Endothelial cell of umbilical vein (primary cell): ENCODE data around the gene RAB36.

Source experiments
- EZH2 ChIP-seq: IDR thresholded peaks from 2 replicates; pipeline ENCODE4 v1.6.1; 2012; ENCODE audit warnings: borderline replicate concordance, low read depth, mild to moderate bottlenecking, moderate library complexity, low read length, inconsistent platforms; ENCODE audit not compliant: severe bottlenecking
- GATA2 ChIP-seq: IDR thresholded peaks from 2 replicates; pipeline ENCODE4 v1.7.0; 2011; ENCODE audit warnings: low read depth, mild to moderate bottlenecking, moderate library complexity, mixed read lengths, low read length; ENCODE audit not compliant: insufficient read length, insufficient read depth
- POLR2A ChIP-seq: IDR thresholded peaks from 2 replicates; pipeline ENCODE4 v1.6.1; 2012; ENCODE audit warnings: low read depth, mild to moderate bottlenecking, control low read depth, low read length
- TF ChIP-seq, protein P1 (sequence below), 2 donors: IDR thresholded peaks; 1 replicate in 1 of 2; 2 replicates in 1 of 2; pipeline ENCODE4 v1.5.1; 2011; ENCODE audit warnings: low read length in 2 of 2, mild to moderate bottlenecking in 2 of 2, moderate library complexity in 2 of 2, control low read depth in 1 of 2, inconsistent platforms in 1 of 2, low read depth in 1 of 2; ENCODE audit not compliant: insufficient read depth in 1 of 2; ENCODE audit errors: extremely low read depth in 1 of 2

DNA sequence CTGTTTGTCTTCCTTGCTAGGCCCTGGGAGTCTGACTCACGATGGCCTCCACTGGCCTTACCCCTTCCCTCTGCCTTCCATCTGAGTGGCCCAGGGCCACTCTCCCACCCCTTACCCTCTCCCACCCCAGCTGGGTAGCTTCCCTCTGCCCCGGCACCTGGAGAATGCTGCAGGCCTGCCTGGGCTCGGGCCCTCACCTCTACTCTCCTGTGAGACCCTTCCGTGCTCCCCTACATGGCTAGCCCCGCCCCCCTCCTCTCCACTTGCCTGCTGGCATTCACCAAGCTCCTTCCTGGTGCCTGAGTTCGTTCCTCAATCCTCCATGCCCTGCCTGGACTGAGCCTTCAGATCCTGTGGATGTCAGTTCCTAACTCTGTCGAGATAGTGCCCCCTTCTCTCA, 8.7 kb downstream of the RAB36 start:
- TF ChIP-seq, protein P1, sequence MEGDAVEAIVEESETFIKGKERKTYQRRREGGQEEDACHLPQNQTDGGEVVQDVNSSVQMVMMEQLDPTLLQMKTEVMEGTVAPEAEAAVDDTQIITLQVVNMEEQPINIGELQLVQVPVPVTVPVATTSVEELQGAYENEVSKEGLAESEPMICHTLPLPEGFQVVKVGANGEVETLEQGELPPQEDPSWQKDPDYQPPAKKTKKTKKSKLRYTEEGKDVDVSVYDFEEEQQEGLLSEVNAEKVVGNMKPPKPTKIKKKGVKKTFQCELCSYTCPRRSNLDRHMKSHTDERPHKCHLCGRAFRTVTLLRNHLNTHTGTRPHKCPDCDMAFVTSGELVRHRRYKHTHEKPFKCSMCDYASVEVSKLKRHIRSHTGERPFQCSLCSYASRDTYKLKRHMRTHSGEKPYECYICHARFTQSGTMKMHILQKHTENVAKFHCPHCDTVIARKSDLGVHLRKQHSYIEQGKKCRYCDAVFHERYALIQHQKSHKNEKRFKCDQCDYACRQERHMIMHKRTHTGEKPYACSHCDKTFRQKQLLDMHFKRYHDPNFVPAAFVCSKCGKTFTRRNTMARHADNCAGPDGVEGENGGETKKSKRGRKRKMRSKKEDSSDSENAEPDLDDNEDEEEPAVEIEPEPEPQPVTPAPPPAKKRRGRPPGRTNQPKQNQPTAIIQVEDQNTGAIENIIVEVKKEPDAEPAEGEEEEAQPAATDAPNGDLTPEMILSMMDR (IDR thresholded peaks at IDR 0.05; ENCODE audit: extremely low read depth in 1 of 2, insufficient read depth in 1 of 2, low read depth in 1 of 2, low read length in 2 of 2): no peak
- no peak for TF ChIP-seq GATA2
- no peak for TF ChIP-seq EZH2
- TF ChIP-seq POLR2A: no peak
